Hypothalamus (tissue), 51 donors: ENCODE results near the gene LAMA2.
"Not testable (repeated sequence)": the region's sequence is repeated elsewhere in the genome, so short reads cannot be mapped to it uniquely, and the experiment has no call there.

ENCODE experiments used
- DNase-seq, 51 donors: peaks; one replicate each; lab custom pipeline; 2025; lab: John Stamatoyannopoulos, UW

LAMA2 gene

DNA sequence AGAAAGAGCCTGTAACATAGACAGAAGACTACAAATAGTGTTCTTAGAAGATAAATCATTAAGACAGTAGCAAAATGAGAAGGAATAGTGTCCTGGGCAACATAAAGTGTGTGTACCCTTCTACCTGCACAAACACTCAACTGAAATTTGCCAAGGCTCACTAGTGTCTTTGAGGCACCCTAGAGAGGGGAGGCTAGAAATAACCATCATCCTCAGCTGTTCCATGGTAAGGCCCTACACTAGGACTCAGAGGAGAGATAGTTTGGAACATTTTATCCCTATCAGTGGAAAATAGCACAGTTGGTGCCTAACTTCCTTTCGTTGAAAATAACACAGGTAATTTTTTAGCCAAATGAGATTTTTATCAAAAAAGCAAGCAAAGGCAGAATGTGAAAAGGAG, 230.7 kb downstream of the LAMA2 start:
- DNase-seq, result no peak

DNA sequence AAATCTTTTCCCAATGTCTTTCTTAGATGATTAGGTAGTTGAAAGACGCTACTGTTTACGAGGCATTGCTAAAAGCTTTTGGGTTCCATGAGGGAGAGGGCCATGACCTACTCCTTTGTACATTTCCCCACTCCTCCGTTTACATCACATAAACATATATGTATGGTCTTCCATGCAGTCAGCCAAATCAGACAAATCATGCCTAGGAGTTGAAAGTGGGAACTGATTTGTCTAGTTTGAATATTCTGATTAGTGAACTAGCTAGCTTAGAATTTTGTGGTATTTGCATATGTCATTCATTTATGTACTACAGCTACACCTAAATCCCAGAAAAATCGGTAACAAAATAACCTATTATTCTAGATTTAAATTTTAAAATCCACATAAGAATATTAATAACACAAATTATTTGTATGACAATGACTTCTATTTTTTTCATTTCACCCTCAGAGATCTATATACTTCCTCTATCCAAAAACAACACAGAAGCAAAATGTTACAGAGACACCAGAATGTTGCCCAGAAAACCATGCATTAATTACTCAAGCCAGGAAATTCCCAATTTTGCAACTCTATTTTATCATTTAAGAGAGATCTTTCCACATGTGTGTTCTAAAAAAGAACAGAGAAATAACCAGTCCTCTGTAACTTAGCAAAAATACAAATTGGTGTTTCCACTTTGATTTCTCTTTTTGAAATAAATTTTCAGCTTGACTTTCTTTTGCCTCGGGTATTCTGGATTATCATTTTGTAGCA, 231.9 kb downstream of the LAMA2 start:
- DNase-seq, result no peak

DNA sequence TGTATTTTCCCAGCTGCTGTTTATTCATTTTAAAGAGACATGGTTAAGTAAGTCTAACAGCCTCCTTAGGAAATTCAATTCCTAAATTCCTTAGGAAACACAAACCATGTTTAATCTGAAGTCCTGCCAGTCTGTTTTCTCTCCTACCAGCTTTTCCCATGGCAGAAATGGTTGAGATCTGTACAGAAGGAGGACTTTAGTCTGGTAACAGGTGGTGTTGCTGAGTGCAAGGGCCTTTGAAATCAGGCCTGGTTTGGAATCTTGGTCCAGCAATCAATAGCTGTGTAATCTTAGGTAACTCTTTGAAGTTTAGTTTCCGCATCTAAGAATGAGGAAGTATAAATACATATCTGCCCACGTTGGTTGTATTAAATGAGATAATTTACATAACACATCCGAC, 232.5 kb downstream of the LAMA2 start:
- no peak for DNase-seq

DNA sequence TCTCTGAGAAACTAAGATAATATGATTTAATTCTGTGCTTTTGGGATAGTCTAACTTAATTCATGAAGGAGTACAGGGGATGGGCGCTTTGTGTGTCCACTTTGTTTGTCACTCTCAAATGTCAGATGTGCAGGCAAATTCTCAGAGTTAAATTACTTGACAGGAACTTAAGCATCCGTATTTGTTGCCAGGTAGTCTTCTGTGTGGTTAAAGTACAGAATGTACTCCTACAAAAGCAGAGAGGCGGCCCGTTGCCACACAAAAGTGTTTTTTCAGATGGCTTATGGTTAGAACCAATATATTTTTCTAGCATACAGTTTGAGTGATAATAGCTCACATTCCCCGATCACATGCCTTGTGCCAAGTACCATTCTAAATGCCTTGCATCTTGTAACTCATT, 234.4 kb downstream of the LAMA2 start:
- no peak for DNase-seq

DNA sequence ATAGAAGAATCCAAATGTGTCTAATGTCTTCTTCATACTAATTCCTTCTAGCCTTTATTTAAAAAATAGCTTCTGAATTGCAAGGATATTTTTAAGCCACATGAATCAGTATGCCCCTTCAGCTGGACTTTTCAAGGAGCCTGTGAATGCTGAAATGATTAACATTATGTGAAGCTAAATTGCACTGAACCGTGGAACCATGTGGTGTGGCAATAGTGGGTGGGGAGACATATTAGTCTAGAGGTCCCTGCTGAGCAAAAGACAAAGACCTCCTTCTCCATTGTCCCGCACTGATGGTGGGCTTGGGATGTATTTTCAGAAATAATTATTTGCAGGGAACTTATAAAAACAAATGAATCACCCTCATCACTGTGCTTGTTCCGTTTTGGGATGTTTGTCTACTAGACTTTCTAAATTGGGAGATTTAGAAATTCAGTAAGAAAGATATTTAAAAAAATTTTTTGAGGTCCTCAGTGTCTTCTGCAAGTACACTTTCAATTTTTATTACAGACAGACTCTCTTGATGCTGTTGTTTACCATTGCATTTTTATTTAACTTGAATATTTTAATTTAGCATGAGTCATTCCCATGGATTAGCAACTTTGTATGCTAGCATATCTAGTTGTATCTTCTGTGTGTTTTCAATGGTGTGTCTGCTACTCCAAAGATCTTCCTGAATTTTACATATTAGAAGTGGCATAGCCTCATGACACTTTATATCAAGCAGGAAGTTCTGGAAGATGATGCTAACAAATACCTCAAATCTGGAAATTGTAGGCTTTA, 238.1 kb downstream of the LAMA2 start:
- no peak for DNase-seq

DNA sequence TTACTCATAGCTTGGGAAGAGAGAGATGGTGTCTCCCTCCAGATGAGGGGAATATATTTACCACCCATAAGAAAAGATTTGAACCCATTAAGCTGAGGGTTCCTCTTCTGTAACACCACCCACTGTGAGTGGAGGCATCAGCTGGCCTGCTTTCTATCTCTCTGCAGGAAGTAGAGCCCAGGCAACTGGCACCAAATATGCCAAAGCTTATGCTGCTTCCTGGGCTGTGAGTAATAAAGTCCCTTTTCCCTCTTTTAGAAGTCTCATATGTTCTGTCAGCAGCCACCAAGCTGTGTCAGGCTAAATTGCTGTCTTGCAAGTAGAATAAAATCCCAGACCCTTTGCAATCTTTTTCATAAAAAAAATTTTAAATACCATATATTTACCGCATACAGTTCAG, 241.4 kb downstream of the LAMA2 start:
- DNase-seq, result no peak

DNA sequence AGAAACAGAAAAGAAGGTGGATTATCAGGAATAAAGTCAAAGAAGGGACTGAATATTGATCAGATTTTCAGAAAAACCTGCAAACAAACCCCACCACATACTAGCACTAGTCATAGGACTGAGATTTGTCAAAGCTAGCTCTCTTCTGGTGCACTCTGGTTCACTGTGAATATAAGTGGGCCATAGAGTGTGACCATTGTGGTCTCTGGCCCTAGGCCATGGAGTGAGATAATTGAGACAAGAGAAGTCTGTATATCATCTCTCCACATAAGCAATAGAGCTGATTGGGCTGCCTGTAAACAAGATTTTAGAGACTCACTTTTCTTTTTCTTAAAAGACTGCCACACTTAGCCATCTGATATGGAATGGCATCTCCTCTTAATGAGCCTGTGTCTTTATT, 247.2 kb downstream of the LAMA2 start:
- DNase-seq, result peak in 1 of 51 donors; percentile 22

DNA sequence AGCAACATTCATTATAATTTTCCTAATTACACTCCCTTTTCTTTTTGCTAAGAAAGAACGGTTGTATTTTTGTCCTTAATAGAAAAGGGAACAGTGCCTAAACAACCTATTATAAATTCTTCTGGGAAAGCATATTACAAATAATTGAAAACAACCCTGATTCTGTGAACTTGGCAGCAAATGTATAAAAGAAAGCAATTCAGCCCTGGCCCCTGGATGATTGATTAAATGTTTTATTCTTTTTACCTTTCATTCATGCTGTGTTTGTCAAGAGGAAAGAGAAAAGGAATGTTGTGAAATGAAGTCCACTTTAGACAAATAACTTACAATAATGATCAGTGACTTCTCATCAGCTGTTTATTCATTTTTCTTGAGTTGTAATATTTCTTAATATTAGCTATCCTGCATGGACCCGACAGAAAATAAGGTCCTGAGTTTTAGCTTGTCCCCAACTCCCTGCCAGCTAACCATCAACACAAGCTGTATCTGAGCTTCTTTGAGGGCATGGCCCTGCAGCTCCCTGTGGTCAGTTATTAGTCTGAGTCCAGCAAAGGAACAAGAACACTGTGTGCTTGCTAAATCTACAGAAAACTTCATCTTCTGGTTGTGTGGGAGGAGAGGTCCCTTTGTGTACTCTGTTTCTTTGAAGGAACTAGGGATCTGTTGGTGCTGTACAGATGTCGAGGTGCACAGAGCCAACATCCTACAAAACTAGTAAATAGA, 248.2 kb downstream of the LAMA2 start:
- DNase-seq, result peak in 6 of 51 donors; percentile 2 to 18 (median 8)

DNA sequence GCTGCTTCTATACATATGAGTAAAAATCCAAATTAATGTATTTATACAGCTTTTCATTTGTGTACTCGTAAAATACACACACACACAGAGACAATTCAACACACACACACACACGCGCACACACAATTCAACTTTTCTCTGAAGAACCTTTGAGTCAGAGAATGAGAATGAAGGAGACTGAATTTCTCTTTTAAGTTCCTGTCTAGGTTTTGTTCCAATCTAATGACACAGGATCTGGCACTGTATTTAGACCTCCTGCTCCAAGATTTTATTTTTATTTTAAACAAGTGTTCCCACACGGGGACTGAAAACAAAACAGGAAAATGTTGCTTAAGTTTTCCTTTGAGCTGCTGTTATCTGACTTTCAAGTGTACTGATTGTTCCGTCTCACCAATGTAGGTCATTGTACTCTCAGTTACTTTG, 250.8 kb downstream of the LAMA2 start:
- DNase-seq, result peak in 1 of 51 donors; percentile 19

DNA sequence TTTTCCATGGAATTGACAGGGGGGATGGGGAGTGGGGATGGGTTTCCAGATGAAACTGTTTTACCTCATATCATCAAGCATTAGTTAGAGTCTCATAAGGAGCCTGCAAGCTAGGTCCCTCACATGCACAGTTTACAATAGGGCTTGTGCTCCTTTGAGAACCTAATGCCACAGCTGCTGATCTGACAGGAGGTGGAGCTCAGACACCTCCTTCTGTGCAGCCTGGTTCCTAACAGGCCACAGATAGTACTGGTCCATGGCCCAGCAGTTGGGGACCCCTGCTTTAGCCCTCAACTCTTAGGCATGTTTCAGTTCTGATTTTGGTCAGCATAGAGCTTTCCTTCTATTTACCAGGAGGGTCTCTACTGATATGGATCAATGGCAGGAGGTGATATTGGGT, 251.6 kb downstream of the LAMA2 start:
- peak in 12 of 51 donors; percentile 2 to 41 (median 10) for DNase-seq

DNA sequence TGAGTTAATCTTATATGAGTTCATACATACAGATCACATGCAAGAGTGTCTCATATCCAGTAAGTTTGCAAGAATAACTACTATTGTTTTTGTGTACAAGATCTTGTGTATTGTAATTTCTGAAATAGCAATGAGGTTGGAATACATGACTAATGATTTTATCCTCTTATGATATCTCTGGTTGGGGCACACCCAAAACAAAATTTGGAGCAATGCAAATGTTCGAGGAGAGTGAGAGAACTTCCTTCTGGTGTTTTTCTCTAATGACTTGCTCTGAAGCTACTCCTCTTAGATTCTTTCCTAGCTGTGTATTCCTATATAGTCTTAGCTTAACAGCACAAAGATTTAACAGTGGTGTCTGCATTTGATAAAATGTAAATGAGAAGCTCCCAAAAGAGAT, 252.5 kb downstream of the LAMA2 start:
- no peak for DNase-seq

DNA sequence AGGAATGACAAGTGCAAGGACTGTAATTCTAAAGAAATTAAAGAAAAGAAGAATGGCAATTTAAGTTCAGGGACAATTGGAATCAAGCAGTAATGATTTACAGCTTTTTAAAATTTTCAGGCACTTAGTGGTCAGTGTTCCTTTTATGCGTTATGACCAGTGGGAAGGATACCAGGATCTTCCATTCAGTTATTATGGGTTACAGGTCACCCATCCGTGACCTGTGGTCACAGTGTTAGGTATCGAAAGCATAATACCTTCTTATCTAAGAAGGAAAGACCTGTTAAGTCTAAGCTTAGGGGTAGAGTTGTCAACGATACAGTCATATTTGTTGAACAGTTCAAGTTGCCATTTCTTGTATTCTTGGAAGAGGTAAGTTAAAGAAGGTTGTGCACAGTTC, 253.8 kb downstream of the LAMA2 start:
- no peak for DNase-seq

DNA sequence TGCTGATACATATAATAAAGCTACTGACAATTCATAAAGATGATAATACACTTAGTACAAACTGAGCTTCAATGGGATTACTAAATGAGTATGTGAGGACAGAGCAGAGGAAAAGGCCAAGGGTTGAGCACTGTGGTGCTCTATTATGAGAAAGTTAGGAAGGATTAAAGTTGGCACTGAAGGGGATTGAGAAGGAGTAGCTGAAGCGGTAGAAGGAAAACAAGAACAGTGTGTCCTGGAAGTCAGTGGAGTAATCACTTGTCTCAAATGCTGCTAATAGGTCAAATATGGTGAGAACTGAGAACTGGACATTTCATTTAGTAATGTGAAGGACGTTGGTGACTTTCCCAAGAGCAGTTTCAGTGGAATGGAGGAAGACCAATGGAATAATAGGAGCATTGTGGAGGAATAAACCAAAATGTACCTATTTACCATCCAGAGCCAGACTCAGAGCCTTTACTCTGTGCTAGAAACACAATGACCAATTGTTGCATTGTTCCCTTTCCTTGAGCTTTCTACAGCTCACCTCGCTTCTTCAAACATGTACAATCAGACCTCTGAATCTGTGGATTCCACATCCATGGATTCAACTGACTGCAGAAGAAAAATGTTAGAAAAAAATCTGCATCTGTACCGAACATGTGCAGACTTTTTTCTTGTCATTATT, 255.9 kb downstream of the LAMA2 start:
- DNase-seq, result peak in 1 of 51 donors; percentile 68

DNA sequence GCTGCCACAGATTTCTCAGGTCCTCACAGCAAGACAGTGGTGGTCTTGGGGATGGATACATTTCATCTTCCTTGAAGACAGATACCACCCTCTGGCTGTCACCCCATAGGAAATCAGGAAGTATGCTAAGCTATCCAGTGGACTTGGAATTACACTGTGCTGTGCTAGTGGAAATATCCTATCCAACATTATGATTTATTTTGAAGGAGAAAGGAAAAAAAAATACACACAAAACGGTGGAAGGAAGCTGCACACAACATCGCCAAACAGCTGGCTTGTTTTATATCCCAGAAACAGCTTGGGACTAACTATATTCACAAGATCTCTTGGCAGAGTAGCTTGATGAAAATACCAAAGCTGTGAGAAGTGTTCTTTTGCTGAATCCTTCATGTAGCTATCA, 257.6 kb downstream of the LAMA2 start:
- DNase-seq, result peak in 1 of 51 donors; percentile 14

DNA sequence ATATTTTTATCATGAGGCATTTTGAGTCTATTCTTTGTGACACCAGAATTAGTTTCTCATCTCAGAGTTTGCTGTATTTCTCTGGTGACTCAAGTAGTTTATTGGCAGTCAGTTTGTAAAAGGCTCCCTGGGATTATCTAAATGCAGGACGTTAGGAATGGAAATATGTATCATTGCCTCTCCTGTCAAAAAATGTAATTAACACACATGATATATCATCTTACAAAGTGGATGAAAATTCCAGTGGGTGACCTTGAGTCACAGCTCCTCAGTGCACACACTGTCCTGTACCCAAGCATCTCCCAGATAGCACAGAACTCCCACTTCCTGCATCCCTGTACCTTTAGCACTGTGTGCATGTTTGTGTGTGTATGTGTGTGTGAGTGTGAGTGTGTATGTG, 258.6 kb downstream of the LAMA2 start:
- no peak for DNase-seq

DNA sequence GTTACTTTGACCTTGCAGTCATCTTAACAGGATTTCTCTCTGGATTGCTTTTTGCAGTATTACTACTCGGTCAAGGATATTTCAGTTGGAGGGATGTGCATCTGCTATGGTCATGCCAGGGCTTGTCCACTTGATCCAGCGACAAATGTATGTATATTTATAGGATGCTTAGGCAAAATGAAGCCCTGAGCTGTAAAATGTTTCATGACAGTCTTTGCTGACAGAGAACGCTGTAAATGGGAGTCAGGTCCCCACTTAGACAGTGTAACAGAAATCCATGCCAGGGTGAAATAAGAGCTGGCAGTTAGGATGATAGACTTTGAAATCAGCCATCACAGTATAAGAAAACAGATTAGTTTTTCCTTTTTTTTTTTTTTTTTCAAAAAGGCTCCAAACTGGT, 264.0 kb downstream of the LAMA2 start:
- no peak for DNase-seq

DNA sequence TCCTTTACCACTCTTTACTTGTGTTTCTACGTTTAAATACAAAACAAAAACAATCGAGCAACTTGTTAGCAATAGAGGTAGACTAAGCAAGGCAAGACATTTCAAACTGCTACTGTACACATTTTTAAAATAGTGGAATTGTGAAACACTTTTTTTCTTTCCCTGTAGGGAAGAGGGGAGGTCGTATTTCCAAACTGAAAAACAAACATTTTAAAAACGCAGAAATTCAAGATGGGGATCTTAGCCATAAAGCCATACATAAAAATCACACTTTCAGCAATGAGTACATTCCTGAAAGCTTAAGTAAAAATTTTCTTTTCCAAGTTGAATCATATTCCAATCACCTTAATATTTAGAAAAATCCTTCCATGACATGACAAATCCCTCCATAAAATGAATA, 267.6 kb downstream of the LAMA2 start:
- DNase-seq, result no peak

DNA sequence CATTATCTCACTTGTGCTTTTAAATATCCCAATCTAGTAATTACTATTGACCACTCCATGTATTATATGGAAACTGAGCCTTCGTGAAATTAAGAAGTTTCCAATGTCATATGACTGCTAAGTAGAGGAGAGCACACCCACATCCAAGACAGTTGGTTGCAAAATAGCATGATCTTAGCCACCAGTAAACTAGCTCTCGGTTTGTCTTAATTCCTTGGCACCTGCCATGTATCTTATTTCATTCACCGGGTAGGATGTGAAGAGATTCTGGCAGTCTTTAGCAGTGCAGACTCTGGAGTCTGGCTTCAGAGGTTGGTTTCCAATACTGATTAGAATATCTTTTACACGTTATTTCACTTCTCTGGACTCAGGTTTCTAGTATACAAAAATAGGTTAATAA, 270.3 kb downstream of the LAMA2 start:
- DNase-seq, result no peak

DNA sequence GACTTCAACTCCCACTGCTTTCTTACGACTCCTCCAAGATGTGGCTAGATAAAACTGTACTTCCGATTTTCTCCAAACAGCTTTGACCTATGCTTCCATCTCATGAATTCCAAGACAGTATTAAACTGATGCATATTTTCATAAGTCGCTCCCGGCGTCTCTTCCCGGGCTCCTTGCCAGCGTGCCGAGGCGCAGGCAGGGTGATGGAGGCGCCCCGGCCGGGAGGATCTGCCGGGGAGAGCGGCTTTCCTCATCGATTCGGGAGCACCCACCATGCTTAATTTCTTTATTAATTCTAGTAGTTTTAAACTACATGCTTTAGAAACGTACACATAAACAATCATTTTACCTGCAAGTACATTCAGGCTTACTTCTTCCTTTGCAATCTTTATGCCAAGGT, 276.3 kb downstream of the LAMA2 start:
- DNase-seq, result not testable (repeated sequence)

DNA sequence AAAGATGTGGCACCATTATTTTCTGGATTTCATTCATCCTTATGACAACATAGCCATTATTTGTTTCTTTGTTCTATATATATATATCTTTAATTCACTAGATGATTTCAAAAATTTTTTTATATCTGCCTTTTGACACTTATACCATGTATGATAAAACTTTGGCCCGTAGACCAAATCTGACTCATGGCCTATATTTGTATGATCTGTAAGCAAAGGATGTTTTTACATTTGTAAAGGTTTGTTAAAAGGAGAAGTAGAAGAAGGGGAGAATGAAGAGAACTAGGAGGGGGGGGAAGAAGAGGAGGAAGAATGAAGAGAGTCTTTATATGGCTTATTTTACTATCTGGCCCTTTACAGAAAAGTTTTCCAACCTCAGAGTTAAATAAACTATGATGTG, 279.7 kb downstream of the LAMA2 start:
- DNase-seq, result no peak

DNA sequence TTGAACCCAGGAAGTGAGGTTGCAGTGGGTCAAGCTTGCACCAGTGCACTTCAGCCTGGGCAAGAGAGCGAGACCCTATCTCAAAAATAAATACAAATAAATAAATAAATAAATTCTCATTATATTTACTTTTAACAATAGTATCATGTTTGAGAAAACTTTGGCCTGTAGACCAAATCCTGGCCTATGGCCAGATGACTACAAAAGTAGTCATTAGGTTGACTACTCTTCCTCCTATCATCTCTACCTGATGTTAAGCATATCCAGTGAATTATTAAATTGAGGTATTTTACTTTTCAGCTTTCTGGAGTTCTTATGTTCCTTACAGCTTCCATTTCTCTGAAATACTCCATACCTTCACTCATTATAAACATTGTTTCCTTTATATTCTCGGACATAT, 280.6 kb downstream of the LAMA2 start:
- DNase-seq, result no peak
